GM12872 (cell line): Measurements from ENCODE around the gene VAC14.

Source experiments
- CTCF ChIP-seq: IDR thresholded peaks from 3 replicates; pipeline ENCODE4 v1.5.1; 2011; ENCODE audit warnings: low read depth, mild to moderate bottlenecking, low read length, moderate library complexity; ENCODE audit not compliant: insufficient read depth

The VAC14 gene

GRCh38 chr16:70803319-70803718 lies 2.4 kb upstream of the VAC14 start:
- no peak for TF ChIP-seq CTCF

GRCh38 chr16:70801611-70802010 lies 653 bp upstream of the VAC14 start:
- no peak for TF ChIP-seq CTCF

- TF ChIP-seq CTCF, result no peak
Observed at GRCh38 chr16:70800311-70800710, 647 bp downstream of the VAC14 start.

GRCh38 chr16:70796301-70796700 lies 4.7 kb downstream of the VAC14 start:
- TF ChIP-seq CTCF, result no peak

GRCh38 chr16:70795296-70795912 lies 5.6 kb downstream of the VAC14 start:
- no peak for TF ChIP-seq CTCF

- no peak for TF ChIP-seq CTCF
Observed at GRCh38 chr16:70793851-70794502, 7.0 kb downstream of the VAC14 start.

GRCh38 chr16:70790815-70791214 lies 10.1 kb downstream of the VAC14 start:
- TF ChIP-seq CTCF, result no peak
